Right lobe of liver (tissue), 6 donors: ENCODE measurements around the gene MBOAT1. TPM values are rescaled to one million over a fixed set of nuclear protein-coding genes. Genes with fewer than 3 reads are reported as not detected.

ENCODE experiments used
- ATAC-seq, 4 donors: fragments of 200-7000 bp; cut with Tn5 transposase; one replicate each; pipeline ENCODE4 v1.9.1; 2020; ENCODE audit warnings: mild to moderate bottlenecking in 4 of 4, moderate library complexity in 4 of 4
- DNase-seq, 3 donors: peaks; one replicate each; pipeline ENCODE4 v3.0.0-alpha.2; 2020
- H3K27ac ChIP-seq, 3 donors: fragments of 200-600 bp; one replicate each; pipeline ENCODE4 v1.8.0; 2022
- H3K27me3 ChIP-seq, 2 donors: fragments of 200-600 bp; one replicate each; pipeline ENCODE4 v1.8.0; 2022
- H3K36me3 ChIP-seq, 4 donors: fragments of 200-600 bp; sonication (generic) in 1 of 4; one replicate each; pipeline versions ENCODE4 v1.5.1 to v1.8.0; 2017 to 2022; ENCODE audit warnings: control low read depth in 1 of 4
- H3K4me1 ChIP-seq, 4 donors: fragments of 200-600 bp; sonication (generic) in 1 of 4; one replicate each; pipeline versions ENCODE4 v1.5.1 to v1.8.0; 2017 to 2022; ENCODE audit warnings: control low read depth in 1 of 4
- H3K4me3 ChIP-seq, 3 donors: fragments of 200-600 bp; one replicate each; pipeline ENCODE4 v1.8.0; 2022
- H3K9me3 ChIP-seq, 4 donors: fragments of 200-600 bp; sonication (generic) in 1 of 4; one replicate each; pipeline versions ENCODE4 v1.5.1 to v1.8.0; 2017 to 2022; ENCODE audit warnings: control low read depth in 1 of 4
- CTCF ChIP-seq, 4 donors: fragments of 200-600 bp in 3 of 4; fragments of 450-650 bp in 1 of 4; IDR thresholded peaks; one replicate each; pipeline versions ENCODE4 v1.5.1 to v1.8.0; 2016 to 2022; ENCODE audit warnings: antibody characterized with exemption in 4 of 4, mild to moderate bottlenecking in 2 of 4
- POLR2A ChIP-seq: fragments of 450-650 bp; IDR thresholded peaks from one replicate; pipeline ENCODE4 v1.6.1; 2017; ENCODE audit warnings: antibody characterized with exemption, mild to moderate bottlenecking
- WGBS: methylation state at CpG from one replicate; pipeline ENCODE4 v1.1.6; 2018; ENCODE audit warnings: low coverage, low lambda C conversion rate; ENCODE audit not compliant: insufficient coverage; ENCODE audit errors: missing lambda C conversion rate; 5-methylcytosine and 5-hydroxymethylcytosine counted together
- intact Hi-C, 2 donors: fragments of 100-400 bp; cut with DNase I; formaldehyde crosslinking; loops; one replicate each; pipeline versions ENCODE4 v1.11.2 to v1.14.1; 2022
- total RNA-seq, 6 experiments: library from RNA; depleted of rRNA in 2 of 6; stranded (reverse); fragments of >200 nt in 2 of 6; fragmentation: NEBNext Ultra II Directional in 3 of 6; extraction: Animal tissue kit (Norgen Biotek cat#: 25700) in 3 of 6; gene quantifications; one replicate each; pipeline versions ENCODE4 v1.1.0 to v1.2.4, GENCODE V29; 2016 to 2023
- donor health status: DM: no; HTN: yes; CAD: no.
- donor health status: DM: no; HTN: no; CAD: no.
- donor health status: DM: no; HTN: no; CAD: no.
- donor health status: DM: no; HTN: yes; CAD: no.
- donor health status: DM: no; HTN: yes; CAD: no.

MBOAT1 gene
- total RNA-seq, 6 experiments from 2014 or later, result 3.6 to 10.0 (median 5.9) TPM

GRCh38 chr6:20238688-20239587 lies 26.7 kb upstream of the MBOAT1 start:
- WGBS, result 73% methylated on average over 2 of the region's 47 CpGs
- TF ChIP-seq CTCF (IDR thresholded peaks at IDR 0.05) (no peak), POLR2A (no peak)
- Histone ChIP-seq H3K4me1 (peaks cover 0 to 7% (median 0%) of the 10 kb centered on the region in 4 donors), H3K4me3 (no peak overlapping the region), H3K9me3 (no peaks in the 10 kb centered on the region), H3K27ac (no peak overlapping the region), H3K27me3 (no peaks in the 10 kb centered on the region), H3K36me3 (no peaks in the 10 kb centered on the region)
- intact Hi-C loops, result no loop called here
- ATAC-seq (no peak), DNase-seq (no peak)

GRCh38 chr6:20237677-20238460 lies 25.6 kb upstream of the MBOAT1 start:
- Histone ChIP-seq H3K27ac (no peak overlapping the region), H3K9me3 (no peaks in the 10 kb centered on the region), H3K36me3 (no peaks in the 10 kb centered on the region), H3K27me3 (no peaks in the 10 kb centered on the region), H3K4me1 (peaks cover 0 to 7% (median 0%) of the 10 kb centered on the region in 4 donors), H3K4me3 (no peak overlapping the region)
- no peak for TF ChIP-seq CTCF (IDR thresholded peaks at IDR 0.05)
- TF ChIP-seq POLR2A, result no peak
- WGBS, result 82% methylated on average over 10 of the region's 10 CpGs
- ATAC-seq (no peak), DNase-seq (no peak)
- intact Hi-C loops, result no loop called here

GRCh38 chr6:20236909-20237600 lies 24.8 kb upstream of the MBOAT1 start:
- Histone ChIP-seq H3K4me3 (no peak overlapping the region), H3K27ac (no peak overlapping the region), H3K36me3 (no peaks in the 10 kb centered on the region), H3K27me3 (no peaks in the 10 kb centered on the region), H3K9me3 (no peaks in the 10 kb centered on the region), H3K4me1 (peaks cover 0 to 7% (median 0%) of the 10 kb centered on the region in 4 donors)
- WGBS, result 46% methylated on average over 2 of the region's 2 CpGs
- TF ChIP-seq CTCF (IDR thresholded peaks at IDR 0.05) (no peak), POLR2A (no peak)
- ATAC-seq (peak in 2 of 4 donors; percentile 38 to 40), DNase-seq (no peak)
- intact Hi-C loops, result no loop called here

- Histone ChIP-seq H3K36me3 (no peaks in the 10 kb centered on the region), H3K9me3 (no peaks in the 10 kb centered on the region), H3K4me1 (peaks cover 0 to 7% (median 0%) of the 10 kb centered on the region in 4 donors), H3K4me3 (no peak overlapping the region), H3K27me3 (no peaks in the 10 kb centered on the region), H3K27ac (no peak overlapping the region)
- TF ChIP-seq CTCF (IDR thresholded peaks at IDR 0.05), result no peak
- DNase-seq (no peak), ATAC-seq (no peak)
- intact Hi-C loops, result no loop called here
- whole genome bisulfite sequencing, result 48% methylated on average over 3 of the region's 3 CpGs
Measured at GRCh38 chr6:20236344-20236743, 24.1 kb upstream of the MBOAT1 start.
